NCI-H1694 (cell line): ENCODE measurements around the gene YLPM1.

Source experiments
- DNase-seq: peaks from one replicate; lab custom pipeline; 2025; lab: John Stamatoyannopoulos, UW

YLPM1 gene

GRCh38 chr14:74793506-74794155 is 30.5 kb downstream of the YLPM1 start:
- DNase-seq = no peak

GRCh38 chr14:74794947-74795346 is 31.8 kb downstream of the YLPM1 start:
- DNase-seq = no peak

- no peak for DNase-seq
These were observed 36.6 kb downstream of the YLPM1 start for GRCh38 chr14:74799765-74800164.

GRCh38 chr14:74800780-74801179 is 37.7 kb downstream of the YLPM1 start:
- no peak for DNase-seq

- DNase-seq = no peak
These were observed 38.3 kb downstream of the YLPM1 start for GRCh38 chr14:74801396-74801795.

- no peak for DNase-seq
These were observed 41.2 kb downstream of the YLPM1 start for GRCh38 chr14:74804219-74804825.

GRCh38 chr14:74807853-74808545 is 44.9 kb downstream of the YLPM1 start:
- no peak for DNase-seq

- no peak for DNase-seq
These were observed 53.0 kb downstream of the YLPM1 start for GRCh38 chr14:74816124-74816523.

- no peak for DNase-seq
These were observed 57.2 kb downstream of the YLPM1 start for GRCh38 chr14:74820288-74820687.

GRCh38 chr14:74821267-74821915 is 58.3 kb downstream of the YLPM1 start:
- DNase-seq = no peak

- no peak for DNase-seq
These were observed 61.9 kb downstream of the YLPM1 start for GRCh38 chr14:74824997-74825396.

GRCh38 chr14:74826574-74826973 is 63.5 kb downstream of the YLPM1 start:
- no peak for DNase-seq

GRCh38 chr14:74829251-74829650 is 66.1 kb downstream of the YLPM1 start:
- no peak for DNase-seq

GRCh38 chr14:74832849-74833248 is 69.7 kb downstream of the YLPM1 start:
- no peak for DNase-seq

GRCh38 chr14:74834692-74835392 is 71.7 kb downstream of the YLPM1 start:
- no peak for DNase-seq

- no peak for DNase-seq
These were observed 72.6 kb downstream of the YLPM1 start for GRCh38 chr14:74835645-74836250.

GRCh38 chr14:74836251-74836960 is 73.3 kb downstream of the YLPM1 start:
- DNase-seq = no peak

- DNase-seq = no peak
These were observed 75.0 kb downstream of the YLPM1 start for GRCh38 chr14:74838166-74838565.

- no peak for DNase-seq
These were observed 77.5 kb downstream of the YLPM1 start for GRCh38 chr14:74840603-74841030.

GRCh38 chr14:74841230-74842207 is 78.4 kb downstream of the YLPM1 start:
- DNase-seq = no peak
